Fibroblast of villous mesenchyme (primary cell): ENCODE data around the gene ULBP1. TPM values are rescaled to one million over a fixed set of nuclear protein-coding genes. Genes with fewer than 3 reads are reported as not detected.
A peak's percentile ranks its signal among the peaks of the same experiment; 100 is the strongest.
"Not testable (repeated sequence)": the region's sequence is repeated elsewhere in the genome, so short reads cannot be mapped to it uniquely, and the experiment has no call there.

ENCODE experiments used
- DNase-seq: peaks from one replicate; pipeline ENCODE4 v3.0.0-alpha.2; 2010; ENCODE audit warnings: low read depth
- H3K4me3 ChIP-seq: 2 replicates; pipeline ENCODE4 v1.5.1; 2011; ENCODE audit warnings: low read depth, mild to moderate bottlenecking, low read length
- CTCF ChIP-seq: IDR thresholded peaks from 2 replicates; pipeline ENCODE4 v1.5.1; 2012; ENCODE audit warnings: low read depth, mild to moderate bottlenecking, low read length; ENCODE audit not compliant: insufficient read depth
- total RNA-seq: library from RNA; depleted of rRNA; stranded (reverse); fragments of >200 nt; gene quantifications from 2 replicates; pipeline ENCODE4 v1.2.3, GENCODE V29; 2012

Gene ULBP1
- total RNA-seq, 1 donor, result 0.43 TPM

- no peak for DNase-seq
- no peak for TF ChIP-seq CTCF
- H3K4me3 ChIP-seq, result no peak overlapping the region
These were observed 39.0 kb downstream of the ULBP1 start for GRCh38 chr6:150002710-150003109.

- not testable (repeated sequence) for DNase-seq, H3K4me3 ChIP-seq
These were observed 39.9 kb downstream of the ULBP1 start for GRCh38 chr6:150003599-150003998.

GRCh38 chr6:150004101-150004782 lies 40.5 kb downstream of the ULBP1 start:
- H3K4me3 ChIP-seq, result peak overlapping the region; percentile 80
- DNase-seq, result no peak
- no peak for TF ChIP-seq CTCF

- peak overlapping the region; percentile 80 for H3K4me3 ChIP-seq
- no peak for TF ChIP-seq CTCF
- DNase-seq, result peak; percentile 87
These were observed 41.3 kb downstream of the ULBP1 start for GRCh38 chr6:150004783-150005717.

GRCh38 chr6:150005761-150006651 lies 42.3 kb downstream of the ULBP1 start:
- no peak for TF ChIP-seq CTCF
- DNase-seq, result no peak
- peak overlapping the region; percentile 80 for H3K4me3 ChIP-seq

- TF ChIP-seq CTCF, result peak; percentile 55
- DNase-seq, result peak; percentile 7
These were observed 43.3 kb downstream of the ULBP1 start for GRCh38 chr6:150006961-150007464.

More at GRCh38 chr6:150006961-150007464, 43.3 kb downstream of the ULBP1 start:
- no peak overlapping the region for H3K4me3 ChIP-seq
